HEK293 (cell line): Measurements from ENCODE around the gene MPPED2.

Experiments used
- CTCF ChIA-PET: fragments of 350-600 bp; formaldehyde crosslinking; extraction: SDS; loops from one replicate; lab custom pipeline; 2021; ENCODE audit warnings: antibody characterized with exemption; lab: Yijun Ruan, JAX
- POLR2A ChIA-PET: fragments of 300-600 bp; formaldehyde crosslinking; extraction: SDS; loops from one replicate; lab custom pipeline; 2020; ENCODE audit warnings: antibody characterized with exemption, inconsistent platforms; lab: Yijun Ruan, JAX
- H3K27ac ChIP-seq: fragments of 200-500 bp; sonication (Bioruptor generic); 2 replicates; pipeline ENCODE4 v1.5.1; 2014; ENCODE audit warnings: low read depth, low read length, control low read depth, inconsistent platforms; ENCODE audit errors: extremely low read depth
- H3K36me3 ChIP-seq, 2 experiments: fragments of 200-500 bp in 1 of 2; sonication (Bioruptor generic) in 1 of 2; 1 replicate in 1 of 2; 2 replicates in 1 of 2; pipeline ENCODE4 v1.5.1; 2014 to 2017; ENCODE audit warnings: inconsistent platforms in 2 of 2, low read length in 2 of 2; ENCODE audit not compliant: control insufficient read depth in 2 of 2, insufficient read depth in 1 of 2
- H3K4me1 ChIP-seq: fragments of 200-500 bp; sonication (Bioruptor generic); 2 replicates; pipeline ENCODE4 v1.5.1; 2014; ENCODE audit warnings: mild to moderate bottlenecking, low read length, inconsistent platforms; ENCODE audit not compliant: control insufficient read depth, insufficient read depth
- H3K4me3 ChIP-seq: 2 replicates; pipeline ENCODE4 v1.5.1; 2011; ENCODE audit warnings: low read depth, mild to moderate bottlenecking, control low read depth, low read length, moderate library complexity
- H3K9me3 ChIP-seq: fragments of 200-500 bp; sonication (Bioruptor generic); 2 replicates; pipeline ENCODE4 v1.5.1; 2014; ENCODE audit warnings: low read depth, low read length, inconsistent platforms; ENCODE audit not compliant: control insufficient read depth, insufficient read depth
- HOXA7 ChIP-seq: sonication (generic); formaldehyde crosslinking; IDR thresholded peaks from 2 replicates; pipeline ENCODE4 v1.8.1; 2022; ENCODE audit warnings: missing genetic modification reagents, borderline replicate concordance
- PRDM1 ChIP-seq: fragments of 450-650 bp; formaldehyde crosslinking; IDR thresholded peaks from 2 replicates; pipeline ENCODE4; 2016; ENCODE audit warnings: missing biosample characterization, missing genetic modification characterization
- TCF7L2 ChIP-seq: IDR thresholded peaks from 2 replicates; pipeline ENCODE4 v1.6.1; 2011; ENCODE audit warnings: low read depth, mild to moderate bottlenecking, inconsistent platforms, low read length, moderate library complexity, borderline replicate concordance
- ZBTB11 ChIP-seq: fragments of 450-650 bp; formaldehyde crosslinking; conservative IDR thresholded peaks from 2 replicates; pipeline ENCODE4 v1.5.1; 2016; ENCODE audit warnings: low read depth, missing biosample characterization, missing genetic modification characterization
- ZBTB17 ChIP-seq: fragments of 450-650 bp; formaldehyde crosslinking; IDR thresholded peaks from 2 replicates; pipeline ENCODE4 v1.5.1; 2016; ENCODE audit warnings: missing biosample characterization, missing genetic modification characterization
- ZBTB8A ChIP-seq: fragments of 450-650 bp; formaldehyde crosslinking; IDR thresholded peaks from 2 replicates; pipeline ENCODE4 v1.5.1; 2016; ENCODE audit warnings: missing biosample characterization, missing genetic modification characterization
- ZNF140 ChIP-seq: fragments of 450-650 bp; formaldehyde crosslinking; IDR thresholded peaks from 2 replicates; pipeline ENCODE4 v1.5.1; 2016; ENCODE audit warnings: missing biosample characterization, missing genetic modification characterization
- ZNF148 ChIP-seq: fragments of 450-650 bp; formaldehyde crosslinking; IDR thresholded peaks from 2 replicates; pipeline ENCODE4 v1.5.0; 2017; ENCODE audit warnings: missing biosample characterization, missing genetic modification characterization, borderline replicate concordance
- ZNF211 ChIP-seq: fragments of 450-650 bp; formaldehyde crosslinking; IDR thresholded peaks from 2 replicates; pipeline ENCODE4 v1.5.1; 2016; ENCODE audit warnings: low read depth, missing biosample characterization, missing genetic modification characterization
- ZNF292 ChIP-seq: fragments of 450-650 bp; formaldehyde crosslinking; IDR thresholded peaks from 2 replicates; pipeline ENCODE4 v1.5.1; 2016; ENCODE audit warnings: low read depth, missing biosample characterization, missing genetic modification characterization, borderline replicate concordance
- ZNF398 ChIP-seq: fragments of 450-650 bp; formaldehyde crosslinking; IDR thresholded peaks from 2 replicates; pipeline ENCODE4 v1.5.1; 2017; ENCODE audit warnings: missing biosample characterization, missing genetic modification characterization
- ZNF555 ChIP-seq: fragments of 450-650 bp; formaldehyde crosslinking; conservative IDR thresholded peaks from 2 replicates; pipeline ENCODE4 v1.5.1; 2017; ENCODE audit warnings: missing biosample characterization, mild to moderate bottlenecking, missing genetic modification characterization, inconsistent platforms
- ZNF571 ChIP-seq: fragments of 450-650 bp; formaldehyde crosslinking; IDR thresholded peaks from 2 replicates; pipeline ENCODE4 v1.5.0; 2017; ENCODE audit warnings: missing biosample characterization, missing genetic modification characterization
- ZNF707 ChIP-seq: fragments of 450-650 bp; formaldehyde crosslinking; IDR thresholded peaks from 2 replicates; pipeline ENCODE4 v1.5.1; 2016; ENCODE audit warnings: missing biosample characterization, missing genetic modification characterization
- ZNF791 ChIP-seq: fragments of 450-650 bp; formaldehyde crosslinking; IDR thresholded peaks from 2 replicates; pipeline ENCODE4 v1.5.1; 2016; ENCODE audit warnings: missing biosample characterization, missing genetic modification characterization
- ZSCAN23 ChIP-seq: fragments of 450-650 bp; formaldehyde crosslinking; IDR thresholded peaks from 2 replicates; pipeline ENCODE4 v1.5.1; 2016; ENCODE audit warnings: missing biosample characterization, missing genetic modification characterization
- TF ChIP-seq, protein P1 (sequence below): fragments of 450-650 bp; formaldehyde crosslinking; IDR thresholded peaks from 2 replicates; pipeline ENCODE4 v1.5.1; 2016; ENCODE audit warnings: missing biosample characterization, missing genetic modification characterization

The MPPED2 gene

GRCh38 chr11:30364837-30365482 lies 221.2 kb downstream of the MPPED2 start (continued):
- TF ChIP-seq, protein P1, sequence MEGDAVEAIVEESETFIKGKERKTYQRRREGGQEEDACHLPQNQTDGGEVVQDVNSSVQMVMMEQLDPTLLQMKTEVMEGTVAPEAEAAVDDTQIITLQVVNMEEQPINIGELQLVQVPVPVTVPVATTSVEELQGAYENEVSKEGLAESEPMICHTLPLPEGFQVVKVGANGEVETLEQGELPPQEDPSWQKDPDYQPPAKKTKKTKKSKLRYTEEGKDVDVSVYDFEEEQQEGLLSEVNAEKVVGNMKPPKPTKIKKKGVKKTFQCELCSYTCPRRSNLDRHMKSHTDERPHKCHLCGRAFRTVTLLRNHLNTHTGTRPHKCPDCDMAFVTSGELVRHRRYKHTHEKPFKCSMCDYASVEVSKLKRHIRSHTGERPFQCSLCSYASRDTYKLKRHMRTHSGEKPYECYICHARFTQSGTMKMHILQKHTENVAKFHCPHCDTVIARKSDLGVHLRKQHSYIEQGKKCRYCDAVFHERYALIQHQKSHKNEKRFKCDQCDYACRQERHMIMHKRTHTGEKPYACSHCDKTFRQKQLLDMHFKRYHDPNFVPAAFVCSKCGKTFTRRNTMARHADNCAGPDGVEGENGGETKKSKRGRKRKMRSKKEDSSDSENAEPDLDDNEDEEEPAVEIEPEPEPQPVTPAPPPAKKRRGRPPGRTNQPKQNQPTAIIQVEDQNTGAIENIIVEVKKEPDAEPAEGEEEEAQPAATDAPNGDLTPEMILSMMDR = no peak

- TF ChIP-seq ZNF140 (no peak), HOXA7 (no peak), PRDM1 (tag by site-specific recombination) (no peak), ZNF148 (no peak), ZNF292 (no peak), ZNF571 (tag by site-specific recombination) (no peak), ZSCAN23 (no peak), TCF7L2 (no peak), ZNF555 (tag by site-specific recombination) (no peak), ZNF707 (no peak), ZNF791 (tag by site-specific recombination) (no peak), ZNF398 (tag by site-specific recombination) (no peak), ZBTB8A (tag by site-specific recombination) (no peak), ZBTB17 (tag by site-specific recombination) (no peak), ZNF211 (tag by site-specific recombination) (no peak), ZBTB11 (no peak)
- H3K36me3 ChIP-seq = no peaks in the 10 kb centered on the region
- no peak overlapping the region for H3K4me3 ChIP-seq
- ChIA-PET CTCF (interaction anchor here (1.0 kb wide), 1 partner anchor 492 kb away, joined by 4 read pairs; no protein-coding TSS in a partner anchor), POLR2A (no interaction called here)
- H3K27ac ChIP-seq = no peak overlapping the region
- no peaks in the 10 kb centered on the region for H3K4me1 ChIP-seq
- no peaks in the 10 kb centered on the region for H3K9me3 ChIP-seq
Measured at GRCh38 chr11:30364139-30364836, 221.9 kb downstream of the MPPED2 start.
